Measurements from ENCODE around the gene TBCEL.

TBCEL gene

DNA sequence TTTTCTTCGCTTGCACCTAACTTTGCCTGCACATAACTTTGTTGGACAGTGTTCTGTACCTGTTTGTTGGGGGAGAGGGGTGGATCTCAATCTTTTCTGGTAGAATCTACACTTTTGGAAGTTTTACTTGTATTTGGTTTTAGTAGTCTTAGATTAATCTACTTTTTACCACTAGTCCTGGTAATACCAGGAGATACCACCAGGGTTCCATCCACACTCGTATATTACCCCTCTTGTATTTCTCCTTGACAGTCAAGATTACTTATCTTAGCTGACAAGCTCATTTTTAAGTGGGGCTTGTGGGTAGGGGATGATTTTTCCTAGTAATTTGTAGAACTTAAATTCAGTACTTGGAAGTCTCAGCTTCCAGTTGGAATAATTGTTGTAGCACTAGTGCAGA lies 39.8 kb downstream of the TBCEL start:
- no peak for DNase-seq (ENCODE audit: low spot score)

DNA sequence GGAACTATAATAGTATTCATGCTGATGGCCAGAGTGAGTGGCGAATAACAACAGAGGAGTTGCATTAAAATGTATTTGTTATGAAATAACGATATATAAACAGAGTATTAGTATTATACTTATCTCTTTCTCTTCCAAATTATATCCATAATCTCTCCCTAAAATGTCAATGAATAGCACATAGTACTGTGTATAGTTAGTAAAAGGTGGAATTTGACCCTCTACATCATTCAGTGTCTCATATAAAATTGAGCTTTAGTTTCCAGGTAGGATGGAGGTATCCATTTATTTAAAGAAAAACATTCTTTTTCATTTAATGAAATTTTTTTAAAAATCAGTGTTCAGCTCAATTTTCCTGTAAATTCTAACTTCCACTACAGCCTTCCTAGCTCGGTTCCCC lies 42.7 kb downstream of the TBCEL start:
- no peak for DNase-seq (ENCODE audit: low spot score)

- no peak for DNase-seq (ENCODE audit: low spot score)
Observed at GRCh38 chr11:121067026-121067425, 43.1 kb downstream of the TBCEL start.

DNA sequence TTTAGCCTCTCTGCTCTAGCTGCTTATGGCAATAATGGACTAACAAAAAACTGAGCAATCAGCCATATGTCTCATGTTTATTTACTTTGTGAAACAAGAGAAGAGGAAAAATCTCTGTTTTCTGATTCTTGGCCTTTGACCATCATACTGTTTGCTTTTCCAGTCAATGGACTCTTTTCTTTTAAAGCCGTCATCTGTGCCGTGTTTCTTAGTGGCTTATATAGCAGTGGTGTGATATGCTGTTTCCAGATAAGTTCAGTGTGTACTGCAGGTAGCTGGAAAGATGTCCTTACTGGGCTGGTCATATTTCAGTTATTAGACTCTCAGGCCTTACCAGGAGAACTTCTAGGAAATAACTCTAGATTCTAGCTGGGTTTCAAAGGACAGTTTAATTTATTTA lies 43.6 kb downstream of the TBCEL start:
- no peak for DNase-seq (ENCODE audit: low spot score)

- no peak for DNase-seq (ENCODE audit: low spot score)
Observed at GRCh38 chr11:121067962-121068647, 44.2 kb downstream of the TBCEL start.

DNA sequence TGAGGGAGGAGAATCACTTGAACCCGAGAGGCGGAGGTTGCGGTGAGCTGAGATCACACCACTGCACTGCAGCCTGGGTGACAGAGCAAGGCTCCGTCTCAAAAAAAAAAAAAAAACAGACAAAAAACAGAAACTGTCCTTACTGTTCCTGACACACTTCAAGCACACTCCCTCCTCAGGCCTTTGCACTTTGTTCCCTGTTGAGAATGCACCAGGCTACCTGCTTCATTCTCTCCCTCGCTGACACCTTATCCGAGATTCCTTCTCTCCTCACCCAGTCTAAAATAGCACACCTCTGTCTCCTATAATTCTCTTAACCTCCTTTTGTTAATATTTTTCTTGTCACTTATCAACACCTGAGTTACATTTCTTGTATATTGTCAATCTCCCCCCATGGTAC lies 44.9 kb downstream of the TBCEL start:
- DNase-seq (ENCODE audit: low spot score) = no peak

DNA sequence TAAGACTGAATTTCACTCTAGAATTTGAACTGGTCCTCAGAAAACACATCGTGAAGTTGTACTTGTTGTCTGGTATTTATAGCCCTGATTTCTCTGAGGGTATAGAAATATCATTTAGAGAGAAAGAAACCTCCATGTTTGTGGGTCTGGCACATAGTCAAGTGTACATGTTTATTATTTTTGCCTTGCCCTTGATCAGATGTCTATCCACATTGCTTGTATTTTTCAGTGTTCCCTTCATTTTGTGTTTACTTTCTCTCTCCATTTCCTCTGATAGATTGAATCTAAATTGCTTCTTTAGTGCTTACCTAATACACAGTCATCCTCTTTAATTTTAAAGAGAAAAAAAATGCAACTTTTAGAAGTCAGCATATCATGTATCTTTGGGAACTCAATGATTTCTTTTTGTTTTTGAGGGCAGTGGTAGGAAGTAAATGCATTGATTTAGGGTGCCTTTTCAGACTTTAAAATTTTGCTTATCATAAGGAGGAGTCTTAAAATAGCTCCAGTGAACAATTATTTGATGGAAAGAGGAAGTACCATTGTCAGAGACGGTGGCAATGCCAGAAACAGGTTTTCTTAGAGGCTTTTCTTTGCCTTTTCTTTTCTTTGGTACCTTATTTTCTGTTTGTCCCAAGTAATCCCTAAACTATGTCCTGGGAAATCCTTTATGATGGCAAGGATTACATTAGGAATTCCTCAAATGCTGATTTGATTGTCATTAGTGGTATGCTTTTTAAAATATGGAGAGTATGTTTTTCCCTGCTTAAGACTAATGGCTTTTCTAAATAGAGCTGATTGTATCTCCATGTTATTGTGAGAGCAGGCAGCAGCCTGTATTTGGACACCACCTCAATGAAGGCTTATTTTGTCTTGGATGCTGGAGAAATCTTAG lies 47.3 kb downstream of the TBCEL start:
- no peak for DNase-seq (ENCODE audit: low spot score)

DNA sequence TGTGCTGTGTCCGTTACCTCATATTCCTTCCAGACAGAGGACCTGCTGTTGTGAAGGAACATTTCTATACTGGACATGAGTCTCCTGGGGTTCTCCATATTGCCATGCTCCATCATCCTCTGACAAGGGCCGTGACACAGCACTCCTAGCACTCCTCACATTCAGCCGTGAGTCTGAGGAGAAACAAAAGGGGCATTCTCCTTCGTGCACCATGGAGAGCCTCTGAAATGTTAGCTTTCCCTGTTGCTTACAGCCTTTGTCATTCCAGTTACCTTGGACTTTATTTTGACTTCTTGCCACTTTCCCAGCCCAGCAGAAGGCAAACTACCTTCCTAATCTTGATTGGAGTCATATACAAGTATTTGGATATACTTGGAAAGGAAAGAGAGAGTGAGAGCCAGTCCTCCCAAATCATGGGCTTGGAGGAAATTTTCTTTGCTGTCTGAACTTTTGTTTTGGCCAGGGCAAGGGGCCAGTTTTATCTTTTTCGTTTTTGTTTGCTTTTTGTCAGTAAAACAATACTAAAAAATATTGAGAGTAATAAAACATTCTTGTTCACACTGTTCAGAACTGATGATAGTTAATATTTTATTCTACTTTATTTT lies 48.0 kb downstream of the TBCEL start:
- DNase-seq (ENCODE audit: low spot score) = peak; percentile 70

- DNase-seq (ENCODE audit: low spot score) = no peak
Observed at GRCh38 chr11:121081321-121081720, 57.4 kb downstream of the TBCEL start.

DNA sequence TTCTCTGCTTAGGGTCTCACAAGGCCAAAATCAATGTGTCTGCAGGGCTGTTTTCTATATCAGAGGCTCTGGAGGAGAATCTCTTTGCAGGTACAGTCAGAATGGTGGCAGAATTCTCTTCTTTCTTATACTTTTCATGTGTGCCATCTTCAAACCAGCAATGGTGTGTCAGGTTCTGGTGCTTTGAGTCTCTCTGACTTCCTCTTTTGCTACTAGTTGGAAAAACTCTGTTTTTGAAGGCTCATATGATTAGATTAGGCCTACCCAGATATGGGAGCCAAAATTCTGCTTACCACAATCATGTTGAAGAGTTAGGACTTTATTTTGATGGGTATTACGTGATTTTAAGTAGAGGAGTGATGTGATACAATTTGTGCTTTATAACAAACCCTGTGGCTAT lies 58.3 kb downstream of the TBCEL start:
- no peak for DNase-seq (ENCODE audit: low spot score)

- no peak for DNase-seq (ENCODE audit: low spot score)
Observed at GRCh38 chr11:121082670-121083069, 58.8 kb downstream of the TBCEL start.

DNA sequence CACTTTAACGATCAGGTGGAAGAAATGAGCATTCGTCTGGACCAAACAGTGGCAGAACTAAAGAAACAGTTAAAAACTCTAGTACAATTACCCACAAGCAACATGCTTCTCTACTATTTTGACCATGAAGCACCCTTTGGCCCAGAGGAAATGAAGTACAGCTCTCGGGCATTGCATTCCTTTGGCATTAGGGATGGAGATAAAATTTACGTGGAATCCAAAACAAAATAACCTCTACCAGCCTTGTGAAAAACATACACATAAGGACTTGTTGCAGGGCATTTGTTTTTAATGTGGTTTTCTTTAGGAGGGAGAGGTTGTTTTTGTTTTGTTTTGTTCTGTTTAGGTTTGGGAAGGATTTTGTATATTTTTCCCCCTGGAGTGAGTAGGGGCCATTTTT lies 63.0 kb downstream of the TBCEL start:
- DNase-seq (ENCODE audit: low spot score) = no peak

- no peak for DNase-seq (ENCODE audit: low spot score)
Observed at GRCh38 chr11:121089566-121089965, 65.7 kb downstream of the TBCEL start.

DNA sequence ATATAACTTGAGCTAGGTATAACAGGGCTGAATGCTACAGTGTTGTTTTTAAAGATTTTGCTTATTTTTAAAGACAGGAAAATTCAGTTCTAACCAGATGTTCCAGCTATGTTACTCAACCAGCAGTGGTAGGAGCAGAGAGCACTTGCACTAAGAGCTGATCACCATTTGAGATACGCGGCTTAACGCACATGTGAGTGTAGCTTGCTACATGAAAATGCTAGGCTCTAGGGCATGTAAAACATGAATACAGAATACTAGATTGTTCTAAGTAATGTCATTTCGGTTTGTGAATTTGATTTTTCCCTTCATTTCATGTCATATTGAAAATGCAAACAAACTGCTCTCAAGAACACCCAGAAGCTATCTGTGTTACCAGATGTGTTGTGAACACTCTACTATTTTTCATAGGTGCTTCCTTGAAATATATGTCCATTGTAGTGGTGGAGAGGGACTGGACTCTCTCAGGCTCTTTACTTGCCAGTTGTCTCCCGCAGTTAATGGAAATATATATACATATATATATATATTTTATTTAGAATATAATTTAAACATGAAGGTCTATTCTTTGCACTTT lies 66.3 kb downstream of the TBCEL start:
- no peak for DNase-seq (ENCODE audit: low spot score)

DNA sequence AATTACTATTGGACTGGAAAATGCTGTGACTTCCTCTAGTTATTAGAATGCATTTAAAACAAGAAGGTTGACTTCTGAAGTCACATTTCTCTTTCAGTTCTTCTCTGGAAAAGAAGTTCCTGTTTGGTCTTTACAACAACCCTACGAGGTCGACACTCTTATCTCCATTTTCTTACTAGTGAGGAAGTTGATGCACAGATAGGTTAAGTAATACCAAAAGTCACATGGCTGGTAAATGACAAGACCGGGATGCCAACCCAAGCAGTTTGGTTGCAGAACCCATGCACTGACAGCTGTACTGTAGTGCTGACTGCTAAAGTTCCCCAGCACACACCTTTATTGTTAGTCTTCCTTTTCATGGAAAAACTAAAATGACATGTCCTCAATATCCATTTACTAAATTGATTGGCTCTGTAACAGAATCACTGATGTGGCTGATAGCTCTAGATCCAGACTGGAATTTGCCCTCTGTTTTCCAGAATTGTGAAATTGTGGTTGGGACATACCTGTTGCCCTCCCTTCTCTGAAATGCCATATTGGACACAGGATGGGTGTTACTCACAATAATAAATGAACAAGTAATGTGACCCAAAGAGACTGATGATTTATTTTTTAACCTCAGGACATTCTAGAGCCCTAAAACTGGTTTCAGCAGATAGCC lies 67.7 kb downstream of the TBCEL start:
- DNase-seq (ENCODE audit: low spot score) = peak; percentile 71

DNA sequence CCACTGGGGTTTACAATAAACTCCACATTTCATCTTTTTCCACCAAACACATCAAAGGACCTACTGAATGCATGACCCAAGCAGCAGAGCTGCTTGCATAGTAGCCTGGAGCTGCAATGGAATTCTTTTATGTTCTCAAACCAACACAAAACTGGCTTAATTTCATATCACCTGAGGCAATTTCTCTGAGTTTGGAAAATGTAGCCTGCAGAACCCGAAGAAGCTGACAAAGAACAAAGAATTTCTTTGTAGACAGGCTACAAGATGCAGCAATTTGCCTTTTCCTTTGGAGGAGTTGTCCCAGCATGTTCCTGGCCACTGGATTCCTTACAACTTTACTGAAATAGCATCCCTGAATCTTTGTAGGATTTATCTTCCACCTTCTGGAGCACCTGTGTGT lies 71.7 kb downstream of the TBCEL start:
- no peak for DNase-seq (ENCODE audit: low spot score)

GRCh38 chr11:121099364-121099763 lies 75.5 kb downstream of the TBCEL start:
- no peak for DNase-seq (ENCODE audit: low spot score)

DNA sequence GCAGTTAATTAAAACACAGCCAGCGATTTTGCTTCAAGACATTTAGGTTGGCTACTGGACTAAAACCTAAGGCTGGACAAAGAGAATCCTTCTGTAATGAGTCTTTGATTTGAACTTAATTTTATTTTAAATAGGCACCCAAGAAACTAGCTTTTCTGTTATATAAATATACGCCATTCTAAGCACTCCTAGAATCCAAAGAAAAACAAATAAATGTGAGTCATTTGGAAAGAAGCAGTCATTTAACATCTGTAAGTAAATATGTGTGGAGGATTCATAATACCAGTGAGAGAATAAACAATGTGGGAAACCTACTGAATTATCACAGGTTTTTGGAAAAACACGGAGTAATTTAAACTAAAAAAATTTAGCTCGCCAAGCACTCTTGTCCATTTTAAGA lies 76.0 kb downstream of the TBCEL start:
- DNase-seq (ENCODE audit: low spot score) = no peak

DNA sequence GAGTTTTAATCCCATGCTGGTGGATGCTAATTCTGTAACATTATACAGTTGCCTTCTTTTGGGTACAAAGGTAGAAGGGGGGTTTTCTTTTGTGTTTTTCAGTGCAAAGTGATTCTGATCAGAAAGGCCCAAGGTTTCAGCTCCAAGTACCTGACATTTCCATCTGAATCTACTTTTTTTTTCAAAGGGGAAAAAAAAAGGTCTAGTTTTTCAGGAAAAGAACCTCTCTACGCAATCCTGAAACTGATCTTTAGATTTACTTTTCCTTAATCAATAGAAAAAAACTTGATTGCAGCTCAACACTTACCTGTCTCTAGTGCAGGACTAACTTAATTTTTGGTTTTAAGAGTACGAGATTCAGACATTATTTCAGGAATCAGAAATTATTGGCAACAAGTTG lies 77.0 kb downstream of the TBCEL start, which contains the start of gene TECTA:
TSS of gene TECTA (plus strand) at position 301 of the 400 bp plus-strand sequence. CDS start 1,423 bp downstream, outside the sequence.
- no peak for DNase-seq (ENCODE audit: low spot score)

DNA sequence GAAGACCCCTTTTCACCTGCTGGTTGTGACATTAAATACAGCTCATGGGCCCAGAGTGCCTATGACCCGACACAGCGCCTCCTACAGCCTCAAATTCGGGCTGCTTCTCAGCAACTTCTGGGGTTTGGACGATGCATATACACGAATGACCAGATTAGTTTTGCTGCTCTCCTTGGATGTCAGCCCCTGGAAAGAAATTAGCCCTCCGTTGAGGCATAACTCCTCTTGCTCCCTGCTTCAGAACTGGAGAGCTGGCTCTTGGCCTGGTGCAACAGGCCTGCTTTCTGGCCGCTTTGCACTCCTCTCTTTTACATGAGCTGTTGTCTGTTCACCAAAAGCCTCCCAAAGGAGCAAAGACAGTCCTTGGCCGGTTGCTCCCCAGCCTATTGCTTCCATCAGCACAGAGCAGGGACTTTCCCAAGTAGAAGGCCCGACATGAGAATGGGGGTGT lies 80.4 kb downstream of the TBCEL start:
- DNase-seq (ENCODE audit: low spot score) = no peak

GRCh38 chr11:121105063-121105480 lies 81.2 kb downstream of the TBCEL start:
- peak; percentile 11 for DNase-seq (ENCODE audit: low spot score)
